ENCODE measurements around the gene ZYX.
A peak's percentile ranks its signal among the peaks of the same experiment; 100 is the strongest.
"Not testable (repeated sequence)": the region's sequence is repeated elsewhere in the genome, so short reads cannot be mapped to it uniquely, and the experiment has no call there.

The ZYX gene

DNA sequence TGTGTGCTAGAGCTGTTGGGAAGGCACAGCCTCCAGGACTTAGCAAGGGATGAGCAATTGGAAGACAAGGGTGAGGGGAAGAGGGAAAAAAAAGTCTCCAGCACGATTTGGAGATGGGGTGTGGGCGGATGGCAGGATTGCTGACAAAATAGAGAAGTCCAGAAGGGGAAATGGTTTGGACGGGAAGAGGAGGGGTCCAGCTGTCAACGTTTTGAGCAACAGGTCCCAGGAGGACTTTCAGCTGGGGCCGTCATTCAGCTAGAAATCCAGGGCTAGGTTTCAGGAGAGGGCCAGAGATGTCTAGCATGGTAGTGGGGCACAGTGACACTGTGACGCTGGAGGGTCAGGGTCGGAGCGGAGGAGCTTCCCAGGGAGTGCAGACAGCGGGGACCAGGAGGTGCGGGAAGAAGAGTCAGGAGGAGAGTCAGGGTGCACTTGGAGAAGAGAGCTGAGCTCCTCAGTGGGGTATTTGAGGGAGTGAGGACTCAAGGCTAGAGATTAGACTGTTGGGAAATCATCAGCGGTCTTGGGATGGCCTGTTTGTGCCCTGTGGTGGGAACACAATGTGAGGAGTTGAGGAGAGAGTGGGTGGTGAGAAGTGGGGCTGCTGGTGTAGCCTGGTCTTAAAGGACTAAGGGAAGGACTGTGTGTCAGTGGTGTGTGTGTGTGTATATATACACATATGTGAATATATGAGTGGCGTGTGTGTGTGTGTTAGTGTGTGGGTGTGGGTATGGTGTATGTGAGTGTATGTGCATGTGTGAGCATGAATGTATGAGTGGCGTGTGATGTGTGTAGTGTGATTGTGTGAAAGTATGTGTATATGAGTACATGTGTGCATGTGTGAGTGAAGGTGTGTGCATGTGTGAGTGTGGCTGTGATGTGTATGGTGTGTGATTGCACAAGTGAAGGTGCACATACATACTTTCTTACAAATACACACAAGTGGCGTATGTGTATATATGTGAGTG, 3.8 kb downstream of the ZYX start:
- DNase-seq (ENCODE audit: low spot score) = no peak

DNA sequence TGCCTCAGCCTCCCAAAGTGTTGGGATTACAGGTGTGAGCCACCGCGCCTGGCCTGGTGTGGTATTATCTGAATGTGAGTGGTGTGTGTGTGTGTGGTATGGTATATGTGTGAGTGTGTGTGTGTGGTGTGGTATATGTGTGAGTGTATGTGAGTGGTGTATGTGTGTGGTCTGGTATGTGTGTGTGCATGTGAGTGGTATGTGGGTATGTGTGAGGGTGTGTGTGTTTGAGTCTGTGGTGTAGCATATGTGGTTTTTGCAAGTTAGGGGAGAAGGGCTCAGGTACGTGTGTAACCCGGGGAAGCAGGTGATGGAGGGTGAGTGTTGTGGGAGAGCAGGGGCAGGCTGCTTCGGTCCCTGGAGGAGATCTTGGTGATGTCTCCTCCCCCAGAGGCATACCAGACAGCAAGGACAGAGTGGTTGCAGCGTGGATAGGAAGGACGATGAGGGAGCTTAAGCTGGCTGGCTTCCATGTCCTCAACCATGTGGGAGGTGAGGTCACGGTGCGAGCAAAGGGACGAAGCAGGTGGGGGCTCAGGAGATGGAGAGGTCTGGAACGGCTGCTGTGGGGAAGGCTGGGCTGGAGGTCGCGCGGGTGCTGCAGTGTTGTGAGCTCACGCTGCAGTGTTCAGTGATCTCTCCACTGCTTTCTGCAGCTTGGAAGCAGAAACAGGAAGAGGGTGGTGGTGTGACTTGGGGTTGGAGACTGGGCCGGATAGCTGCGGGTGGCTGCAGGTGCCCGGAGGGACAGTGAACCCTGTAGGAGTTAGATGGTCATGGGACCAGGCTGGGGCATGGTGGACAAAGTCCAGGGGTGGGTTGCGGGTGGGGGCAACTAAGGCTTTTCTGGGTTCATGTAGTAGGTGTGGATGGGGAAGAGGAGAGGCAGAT, 5.0 kb downstream of the ZYX start:
- no peak for DNase-seq (ENCODE audit: low spot score)

DNA sequence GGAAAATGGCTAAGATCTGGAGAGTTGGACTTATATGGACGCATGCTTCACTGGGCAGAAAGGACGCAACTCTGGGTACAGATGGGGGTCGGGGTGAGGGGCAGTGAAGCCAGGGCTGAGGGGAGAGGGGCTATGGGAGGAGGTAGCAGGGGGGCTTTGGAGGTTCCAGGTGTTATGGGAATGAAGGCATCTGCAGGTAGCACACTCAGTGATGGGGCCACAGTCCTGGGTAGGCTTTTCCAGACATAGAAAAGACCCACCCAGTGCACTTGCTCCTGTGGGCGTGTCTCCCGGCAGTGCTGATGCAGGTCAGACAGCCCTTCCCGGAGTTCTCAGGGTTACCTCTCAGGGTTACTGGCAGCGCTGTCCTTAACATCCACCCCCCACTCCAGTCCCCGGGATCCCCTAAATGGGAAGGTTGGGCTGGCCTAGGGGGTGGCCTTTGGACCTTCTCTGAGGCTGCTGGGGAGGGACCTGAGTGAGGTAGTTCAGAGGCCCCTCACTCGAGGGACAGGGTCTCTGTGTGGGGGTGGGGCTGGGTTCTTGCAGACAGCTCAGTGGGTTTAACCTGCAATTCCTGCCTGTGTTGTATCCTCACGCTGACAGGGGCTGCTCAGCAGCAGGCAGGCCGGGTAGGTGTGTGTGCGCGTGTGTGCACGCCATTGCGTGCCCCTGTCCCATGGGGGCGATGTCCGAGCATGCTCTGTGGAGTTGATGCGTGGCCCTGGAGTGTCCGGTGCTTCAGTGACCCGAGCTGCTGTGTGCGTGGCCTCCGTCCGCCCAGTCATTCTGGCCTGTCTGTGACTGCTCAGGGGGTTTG, 6.2 kb downstream of the ZYX start:
- no peak for DNase-seq (ENCODE audit: low spot score)

DNA sequence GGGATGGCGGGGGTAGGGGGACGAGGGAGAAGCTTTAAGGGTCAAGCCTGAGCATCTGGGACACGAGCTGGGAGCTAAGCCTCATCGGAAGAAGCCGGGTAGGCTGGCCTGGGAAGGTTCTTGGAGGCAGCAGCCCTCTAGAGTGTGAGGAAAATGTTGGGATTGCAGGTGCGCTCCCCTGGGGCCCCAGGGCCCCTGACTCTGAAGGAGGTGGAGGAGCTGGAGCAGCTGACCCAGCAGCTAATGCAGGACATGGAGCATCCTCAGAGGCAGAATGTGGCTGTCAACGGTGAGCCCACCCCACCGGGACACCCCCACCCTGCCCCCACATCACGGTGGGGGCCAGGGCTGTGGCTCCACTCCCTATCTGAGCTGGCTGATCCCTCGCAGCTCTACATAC, 6.9 kb downstream of the ZYX start:
- DNase-seq (ENCODE audit: low spot score) = no peak

DNA sequence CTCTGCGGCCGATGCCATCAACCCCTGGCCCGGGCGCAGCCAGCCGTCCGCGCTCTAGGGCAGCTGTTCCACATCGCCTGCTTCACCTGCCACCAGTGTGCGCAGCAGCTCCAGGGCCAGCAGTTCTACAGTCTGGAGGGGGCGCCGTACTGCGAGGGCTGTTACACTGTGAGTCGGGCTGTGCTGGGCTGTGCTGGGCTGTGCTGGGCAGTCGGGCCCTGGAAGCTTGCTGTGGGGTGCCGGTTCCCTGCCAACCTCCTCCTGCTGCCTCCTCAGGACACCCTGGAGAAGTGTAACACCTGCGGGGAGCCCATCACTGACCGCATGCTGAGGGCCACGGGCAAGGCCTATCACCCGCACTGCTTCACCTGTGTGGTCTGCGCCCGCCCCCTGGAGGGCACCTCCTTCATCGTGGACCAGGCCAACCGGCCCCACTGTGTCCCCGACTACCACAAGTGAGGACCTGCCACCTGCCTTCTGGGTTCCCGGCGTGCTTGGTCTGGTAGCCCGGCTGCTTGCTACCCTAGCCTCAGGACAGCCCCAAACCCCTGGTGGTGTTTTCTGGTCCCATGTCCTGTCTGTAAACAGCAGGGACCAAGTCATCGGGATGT, 7.5 kb downstream of the ZYX start:
- DNase-seq (ENCODE audit: low spot score) = no peak

DNA sequence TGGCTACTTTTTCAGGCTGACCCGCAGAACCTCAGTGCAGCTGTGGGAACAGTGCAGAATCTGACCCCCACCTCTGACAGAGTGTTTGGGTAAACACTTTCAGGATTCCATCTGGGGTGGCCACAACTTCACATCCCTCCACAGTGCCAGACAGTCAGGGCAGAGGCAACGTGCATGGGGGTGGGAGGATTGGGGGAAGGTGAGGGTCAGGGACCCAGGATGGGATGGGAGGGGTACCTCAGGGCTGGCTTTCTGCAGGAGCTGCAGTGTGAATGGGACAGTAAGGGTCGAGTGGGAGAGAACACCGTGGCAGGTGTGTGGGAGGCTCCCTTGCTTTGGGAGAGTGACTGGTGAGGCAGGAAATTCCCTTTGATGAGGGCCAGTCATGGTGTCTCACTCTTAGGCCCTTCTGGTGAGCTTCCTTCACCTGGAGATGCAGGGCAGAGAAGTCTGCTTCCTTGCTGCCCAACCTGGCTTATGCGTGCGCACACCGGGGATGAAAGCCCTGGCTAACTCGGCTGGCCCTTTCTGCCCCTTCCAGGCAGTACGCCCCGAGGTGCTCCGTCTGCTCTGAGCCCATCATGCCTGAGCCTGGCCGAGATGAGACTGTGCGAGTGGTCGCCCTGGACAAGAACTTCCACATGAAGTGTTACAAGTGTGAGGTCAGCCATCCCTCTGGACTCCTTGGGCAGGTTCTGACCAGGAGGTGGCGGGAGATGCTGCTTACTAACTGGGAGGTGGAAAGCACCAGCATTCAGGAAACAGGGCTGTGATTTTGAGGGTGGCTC, 8.4 kb downstream of the ZYX start:
- no peak for DNase-seq (ENCODE audit: low spot score)

DNA sequence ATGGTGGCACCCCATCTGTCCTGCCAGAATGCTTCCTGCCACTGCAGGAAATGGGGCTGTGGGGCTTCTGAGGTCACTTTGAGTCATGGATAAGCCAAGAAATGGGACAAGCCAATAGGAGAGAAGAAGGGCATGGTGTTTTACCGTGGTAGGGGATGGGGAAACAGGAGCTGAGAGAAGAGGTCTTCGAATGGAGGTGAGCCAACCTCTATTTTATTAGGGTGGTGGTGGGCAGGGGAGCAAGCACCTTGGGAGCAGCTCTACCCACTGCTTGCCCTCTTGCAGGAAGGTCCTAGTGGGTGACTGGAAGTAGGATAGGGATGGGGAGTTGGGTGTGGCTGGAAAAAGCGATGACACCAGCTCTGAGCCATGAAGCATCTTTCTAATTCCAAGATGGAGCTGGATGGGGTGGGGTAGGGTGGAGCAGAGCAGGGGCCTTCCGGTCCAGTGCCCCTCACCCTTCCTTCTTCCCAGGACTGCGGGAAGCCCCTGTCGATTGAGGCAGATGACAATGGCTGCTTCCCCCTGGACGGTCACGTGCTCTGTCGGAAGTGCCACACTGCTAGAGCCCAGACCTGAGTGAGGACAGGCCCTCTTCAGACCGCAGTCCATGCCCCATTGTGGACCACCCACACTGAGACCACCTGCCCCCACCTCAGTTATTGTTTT, 9.1 kb downstream of the ZYX start:
- no peak for DNase-seq (ENCODE audit: low spot score)

DNA sequence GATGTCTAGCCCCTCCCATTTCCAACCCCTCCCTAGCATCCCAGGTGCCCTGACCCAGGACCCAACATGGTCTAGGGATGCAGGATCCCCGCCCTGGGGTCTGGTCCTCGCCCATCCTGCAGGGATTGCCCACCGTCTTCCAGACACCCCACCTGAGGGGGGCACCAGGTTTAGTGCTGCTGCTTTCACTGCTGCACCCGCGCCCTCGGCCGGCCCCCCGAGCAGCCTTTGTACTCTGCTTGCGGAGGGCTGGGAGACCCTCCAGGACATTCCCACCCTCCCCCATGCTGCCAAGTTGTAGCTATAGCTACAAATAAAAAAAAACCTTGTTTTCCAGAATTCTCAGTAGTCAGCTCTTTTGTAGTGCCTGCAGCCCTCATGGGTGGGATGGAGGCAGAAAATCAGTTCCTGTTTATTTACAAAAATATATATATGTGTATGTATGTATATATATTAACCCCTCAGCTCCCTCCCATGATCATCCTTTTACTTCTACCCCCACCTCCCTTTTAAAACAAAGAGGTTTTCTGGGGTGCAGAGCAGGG, 9.7 kb downstream of the ZYX start:
- DNase-seq (ENCODE audit: low spot score) = no peak

DNA sequence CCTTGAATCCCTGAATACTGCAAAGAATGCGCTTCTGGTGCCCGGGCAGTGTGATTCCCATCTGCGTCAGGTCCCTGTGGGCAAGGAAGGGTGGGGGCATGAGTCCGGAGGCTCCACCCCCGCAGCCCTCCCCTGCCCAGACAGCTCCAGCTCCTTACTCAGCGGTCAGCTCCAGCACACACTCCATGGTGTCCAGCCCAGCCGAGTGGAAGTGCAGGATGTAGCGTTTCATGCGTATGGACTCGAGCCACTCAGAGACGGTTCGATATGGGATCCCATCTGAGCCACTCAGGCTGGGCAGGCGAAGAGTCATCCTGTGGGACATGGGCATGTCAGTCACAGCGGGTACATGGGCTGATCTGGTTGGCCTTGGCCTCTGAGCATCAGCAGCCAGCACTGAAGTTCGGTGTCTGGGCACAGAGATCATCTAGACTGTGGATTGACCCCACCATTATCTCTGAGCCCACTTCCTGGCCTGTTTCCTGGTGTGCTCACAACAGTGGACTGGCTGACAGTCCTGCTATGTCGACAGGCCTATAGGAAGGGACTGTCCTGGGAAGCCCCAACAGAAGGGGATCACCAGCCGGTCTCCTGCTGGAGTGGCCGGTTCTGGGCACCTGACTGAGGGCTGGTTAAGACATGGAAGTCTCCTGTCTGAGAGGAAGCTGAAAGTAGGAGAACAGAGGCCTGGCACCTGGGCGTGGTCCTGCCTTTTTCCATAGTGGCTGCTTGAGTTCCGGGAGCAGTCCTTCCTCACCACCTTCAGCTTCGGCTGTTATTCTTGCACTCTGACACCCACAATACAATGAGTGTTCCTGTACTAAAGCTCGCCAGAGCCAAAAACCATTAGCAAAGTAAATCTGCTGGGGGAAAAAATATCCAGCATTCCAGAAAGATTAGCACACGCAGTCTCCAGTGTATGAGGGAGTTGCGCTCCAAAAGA, 10.6 kb downstream of the ZYX start:
- DNase-seq (ENCODE audit: low spot score) = no peak

DNA sequence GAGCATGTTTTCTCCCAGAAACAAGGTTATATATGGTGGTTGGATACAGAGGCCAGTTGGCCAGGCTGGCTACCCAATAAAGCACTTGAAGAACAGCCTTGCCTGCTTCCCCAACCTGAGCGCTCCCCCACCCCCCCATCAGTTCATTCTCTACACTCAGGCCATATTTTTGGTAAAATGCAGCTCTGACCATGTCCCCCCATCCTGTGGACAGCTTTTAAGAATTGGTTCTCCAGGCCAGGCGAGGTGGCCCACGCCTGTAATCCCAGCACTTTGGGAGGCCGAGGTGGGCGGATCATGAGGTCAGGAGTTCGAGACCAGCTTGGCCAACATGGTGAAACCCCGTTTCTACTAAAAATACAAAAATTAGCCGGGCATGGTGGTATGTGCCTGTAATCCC, 11.3 kb downstream of the ZYX start:
- DNase-seq (ENCODE audit: low spot score) = not testable (repeated sequence)

DNA sequence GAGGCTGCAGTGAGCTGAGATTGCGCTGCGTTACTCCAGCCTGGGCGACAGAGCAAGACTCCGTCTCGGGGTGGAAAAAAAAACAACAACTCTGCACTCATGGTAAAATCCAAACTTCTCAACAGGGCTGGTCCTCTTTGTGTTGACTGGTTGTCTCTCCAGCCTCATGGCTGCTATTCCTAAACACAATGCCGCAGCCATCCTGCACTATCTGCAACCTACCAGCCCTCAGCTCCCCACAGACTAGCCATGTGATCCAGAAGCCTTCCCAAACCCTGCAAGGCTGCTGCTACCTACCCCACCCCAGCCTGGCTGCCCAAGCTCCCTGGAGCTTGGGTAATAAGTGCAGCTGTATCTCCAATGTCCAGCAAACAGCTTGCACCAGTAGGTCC, 11.7 kb downstream of the ZYX start:
- DNase-seq (ENCODE audit: low spot score) = no peak

DNA sequence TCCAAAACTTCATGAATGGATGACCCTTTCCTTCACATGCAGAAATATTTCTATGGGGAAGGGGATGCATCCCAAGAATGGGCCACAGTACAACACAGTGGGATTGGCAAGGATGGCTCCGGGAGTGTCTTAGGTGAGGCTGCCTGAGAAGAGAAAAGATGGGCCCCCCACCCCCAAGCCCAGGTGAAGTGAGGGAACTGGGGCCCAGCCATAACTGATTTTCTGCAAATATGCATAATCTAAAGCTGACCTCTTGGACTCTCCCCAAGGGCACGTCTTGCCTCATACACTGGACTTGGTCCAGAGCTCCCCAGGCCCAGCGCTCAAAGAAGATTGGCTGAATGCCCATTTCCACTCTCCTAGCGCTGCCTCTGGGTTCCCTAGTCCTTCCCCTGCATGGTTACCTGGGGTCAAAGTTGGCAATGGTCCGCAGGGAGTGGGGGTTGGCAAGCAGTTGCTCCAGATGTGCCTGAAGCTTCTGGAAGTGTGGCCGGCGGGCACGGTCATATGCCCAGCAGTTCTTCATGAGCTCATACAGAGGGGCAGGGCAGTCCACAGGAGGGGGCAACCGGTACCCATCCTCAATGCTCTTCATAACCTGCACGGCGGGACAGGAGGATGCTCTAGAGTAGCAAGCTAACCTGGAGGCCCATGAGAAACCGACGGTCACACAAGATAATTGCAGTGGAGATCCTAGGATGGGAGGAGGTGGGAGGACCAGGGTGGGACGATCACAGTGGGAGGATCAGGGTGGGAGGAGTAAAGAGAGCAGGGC, 12.3 kb downstream of the ZYX start:
- DNase-seq (ENCODE audit: low spot score) = no peak

DNA sequence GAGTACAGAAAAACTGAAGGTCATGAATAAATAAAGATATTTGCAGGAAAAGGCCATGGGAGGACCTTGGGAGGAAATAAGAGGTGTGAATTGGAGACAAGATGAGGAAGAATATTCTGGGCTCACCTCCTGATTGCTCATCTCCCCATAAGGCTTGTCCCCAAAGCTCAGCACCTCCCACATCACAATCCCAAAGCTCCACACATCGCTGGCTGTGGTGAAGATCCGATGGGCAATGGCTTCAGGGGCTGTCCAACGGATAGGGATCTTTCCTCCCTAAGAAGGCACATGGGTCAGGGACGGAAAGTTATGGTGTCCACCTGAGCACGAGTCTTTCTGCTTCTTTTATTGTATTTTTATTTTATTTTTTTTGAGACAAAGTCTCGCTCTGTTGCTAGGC, 12.9 kb downstream of the ZYX start:
- no peak for DNase-seq (ENCODE audit: low spot score)

DNA sequence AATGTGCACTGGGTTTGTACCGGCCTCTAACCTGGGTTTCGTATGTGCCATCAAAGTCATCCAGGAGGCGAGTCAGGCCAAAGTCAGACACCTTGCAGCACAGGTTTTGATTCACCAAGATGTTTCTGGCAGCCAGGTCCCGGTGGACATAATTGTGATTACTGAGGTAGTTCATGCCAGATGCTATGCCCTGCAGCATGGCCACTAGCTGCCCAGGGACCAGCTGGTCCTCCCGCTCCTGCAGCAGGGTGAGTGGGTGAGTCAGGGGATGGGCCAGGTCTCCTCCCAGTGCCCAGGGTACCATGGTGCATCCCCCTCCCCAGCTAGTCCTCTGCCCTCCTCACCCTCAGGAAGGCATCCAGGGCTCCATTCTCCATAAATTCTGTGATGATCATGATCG, 13.6 kb downstream of the ZYX start:
- DNase-seq (ENCODE audit: low spot score) = no peak

DNA sequence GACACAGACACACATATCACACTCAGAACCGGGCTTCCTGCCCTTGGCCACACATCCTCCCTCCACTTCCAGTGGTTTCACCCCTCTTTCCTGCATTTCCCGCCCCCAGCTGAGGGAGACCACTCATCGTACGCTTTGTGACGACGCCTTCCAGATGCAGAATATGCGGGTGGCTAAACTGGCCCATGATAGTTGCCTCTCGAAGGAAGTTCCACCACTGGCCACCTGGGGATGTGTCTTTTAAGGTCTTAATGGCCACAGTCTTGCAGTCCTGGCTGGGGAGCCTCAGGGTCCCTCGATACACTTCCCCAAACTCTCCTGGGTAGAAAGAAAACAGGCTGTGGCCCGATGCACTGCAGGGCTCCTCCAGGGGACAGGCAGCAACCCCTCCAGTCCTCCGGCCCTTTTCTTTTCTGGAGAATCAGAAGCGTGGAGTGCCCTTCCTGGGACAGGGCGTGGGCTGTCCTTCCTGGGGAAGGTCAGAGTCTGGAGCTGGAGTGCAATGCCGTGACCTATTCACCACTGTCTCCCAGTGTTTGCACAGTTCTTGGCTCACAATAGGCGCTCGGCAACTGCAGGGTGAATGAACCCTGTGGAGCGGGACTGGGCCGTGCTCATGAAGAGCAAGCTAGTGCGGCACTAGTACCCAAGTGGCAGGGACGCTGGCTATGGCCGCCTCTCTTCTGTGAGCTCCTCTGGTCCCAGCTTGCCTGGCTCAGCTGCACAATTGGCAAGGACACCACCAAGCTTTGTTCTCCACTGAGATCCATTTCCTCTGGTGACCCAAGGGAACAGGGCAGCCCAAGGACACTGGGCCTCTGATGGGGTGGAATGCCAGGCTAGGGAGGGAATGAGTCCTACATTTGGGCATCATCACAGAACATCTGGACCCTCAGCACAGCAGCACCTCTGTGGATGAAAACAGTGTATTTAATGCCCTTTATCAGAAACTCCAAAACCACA, 14.3 kb downstream of the ZYX start:
- DNase-seq (ENCODE audit: low spot score) = peak; percentile 55

DNA sequence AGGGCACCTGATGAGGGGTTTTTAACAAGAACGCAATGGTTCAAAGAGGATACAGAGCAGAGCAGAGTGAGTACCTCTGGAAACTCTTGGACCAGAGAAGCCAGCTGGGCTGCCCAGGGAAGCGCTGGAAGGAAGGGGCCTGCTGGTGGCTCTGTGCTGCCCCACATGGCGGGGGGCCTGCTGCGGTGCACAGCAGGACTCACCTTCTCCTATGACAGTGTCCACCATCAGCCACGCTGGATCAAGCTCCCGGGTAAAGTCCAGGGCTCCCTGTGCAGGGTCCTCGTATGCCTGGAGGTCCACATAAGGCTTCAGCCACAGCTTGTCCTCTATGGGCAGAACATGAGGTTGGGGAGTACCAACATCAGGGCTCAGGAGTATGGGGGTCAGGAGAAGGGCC, 15.0 kb downstream of the ZYX start:
- no peak for DNase-seq (ENCODE audit: low spot score)

All from globus pallidus (tissue), 1 donor.